H1 (cell line): Measurements from ENCODE around the gene GALT. TPM values are rescaled to one million over a fixed set of nuclear protein-coding genes. Genes with fewer than 3 reads are reported as not detected.
A peak's percentile ranks its signal among the peaks of the same experiment; 100 is the strongest.

ENCODE experiments used
- CTCF ChIA-PET: fragments of 300-600 bp; sonication (Branson Sonifier 250); formaldehyde crosslinking; loops from one replicate; lab custom pipeline; 2021; ENCODE audit not compliant: partially characterized antibody; lab: Charles Lee
- POLR2A ChIA-PET: fragments of 300-600 bp; sonication (Branson Sonifier 250); formaldehyde crosslinking; loops from one replicate; lab custom pipeline; 2021; ENCODE audit warnings: inconsistent platforms; ENCODE audit not compliant: partially characterized antibody; lab: Charles Lee
- DNase-seq, 2 experiments: peaks; one replicate each; pipeline versions ENCODE4 v3.0.0 to v3.0.0-alpha.2; 2010 to 2022; ENCODE audit warnings: low spot score in 2 of 2, low read depth in 1 of 2, mixed read lengths in 1 of 2
- FAIRE-seq: peaks from 2 replicates; lab custom pipeline; 2011; peaks lifted over from hg19 to GRCh38; lab: Jason Lieb, UNC
- H2AFZ ChIP-seq: 2 replicates; pipeline ENCODE4 v1.8.1; 2012; ENCODE audit warnings: low read length, inconsistent platforms
- H2AK5ac ChIP-seq: 2 replicates; pipeline ENCODE4 v1.6.1; 2013; ENCODE audit warnings: low read depth, low read length
- H2BK120ac ChIP-seq: replicated peaks from 2 replicates; pipeline ENCODE3; 2013; ENCODE audit warnings: low read depth, low read length, inconsistent platforms
- H2BK12ac ChIP-seq: 2 replicates; pipeline ENCODE4 v1.6.1; 2013; ENCODE audit warnings: low read depth, low read length
- H2BK15ac ChIP-seq: 2 replicates; pipeline ENCODE4 v1.6.1; 2013; ENCODE audit warnings: low read length
- H2BK20ac ChIP-seq: 2 replicates; pipeline ENCODE4 v1.6.1; 2013; ENCODE audit warnings: low read length
- H2BK5ac ChIP-seq: 2 replicates; pipeline ENCODE4 v1.6.1; 2013; ENCODE audit warnings: low read depth, low read length
- H3K14ac ChIP-seq: 2 replicates; pipeline ENCODE4 v1.6.1; 2013; ENCODE audit warnings: inconsistent platforms; ENCODE audit not compliant: insufficient read length
- H3K18ac ChIP-seq: 2 replicates; pipeline ENCODE4 v1.6.1; 2013; ENCODE audit warnings: low read length; ENCODE audit errors: extremely low read depth
- H3K23ac ChIP-seq: 2 replicates; pipeline ENCODE4 v1.6.1; 2013; ENCODE audit warnings: inconsistent platforms; ENCODE audit not compliant: insufficient read length
- H3K23me2 ChIP-seq: 2 replicates; pipeline ENCODE4 v1.6.1; 2013; ENCODE audit warnings: low read depth, low read length
- H3K27ac ChIP-seq: 2 replicates; pipeline ENCODE4 v1.6.1; 2011; ENCODE audit warnings: low read depth, low read length, inconsistent platforms
- H3K27me3 ChIP-seq, 4 experiments: replicated peaks in 1 of 4; 1 replicate in 1 of 4; 2 replicates in 3 of 4; pipeline versions ENCODE4 v1.6.1 to v1.8.1; 2011 to 2013; ENCODE audit warnings: low read length in 3 of 4, mild to moderate bottlenecking in 3 of 4, inconsistent platforms in 2 of 4, mixed read lengths in 2 of 4, moderate library complexity in 1 of 4; ENCODE audit not compliant: control insufficient read depth in 3 of 4, insufficient read depth in 3 of 4; ENCODE audit errors: extremely low read depth in 1 of 4
- H3K36me3 ChIP-seq, 4 experiments: 2 replicates each; pipeline versions ENCODE4 v1.6.1 to v1.8.1; 2011 to 2013; ENCODE audit warnings: mild to moderate bottlenecking in 4 of 4, low read length in 3 of 4, moderate library complexity in 2 of 4, control low read depth in 1 of 4, inconsistent platforms in 1 of 4; ENCODE audit not compliant: insufficient read depth in 4 of 4, control insufficient read depth in 2 of 4
- H3K4ac ChIP-seq: replicated peaks from 2 replicates; pipeline ENCODE3; 2013; ENCODE audit warnings: low read length, low read depth, mixed read lengths, inconsistent platforms; ENCODE audit not compliant: insufficient read length
- H3K4me1 ChIP-seq, 4 experiments: replicated peaks in 1 of 4; 1 replicate in 1 of 4; 2 replicates in 3 of 4; pipeline versions ENCODE4 v1.6.1 to v1.8.1; 2011 to 2013; ENCODE audit warnings: low read length in 3 of 4, inconsistent platforms in 2 of 4, mixed read lengths in 1 of 4; ENCODE audit not compliant: insufficient read depth in 4 of 4, control insufficient read depth in 3 of 4
- H3K4me2 ChIP-seq, 2 experiments: 2 replicates each; pipeline versions ENCODE4 v1.6.1 to v1.8.1; 2011 to 2013; ENCODE audit warnings: low read depth in 2 of 2, low read length in 2 of 2, control low read depth in 1 of 2, inconsistent platforms in 1 of 2, mild to moderate bottlenecking in 1 of 2; ENCODE audit not compliant: insufficient read depth in 1 of 2
- H3K4me3 ChIP-seq, 4 experiments: fragments of 200-600, 300-600 bp in 1 of 4; sonication (generic), shearing (Covaris generic), sonication (Bioruptor Twin) in 1 of 4; 2 replicates each; pipeline versions ENCODE4 v1.5.1 to v1.8.1; 2011 to 2016; ENCODE audit warnings: low read length in 4 of 4, low read depth in 3 of 4, control low read depth in 2 of 4, inconsistent platforms in 2 of 4, mild to moderate bottlenecking in 2 of 4, mixed read lengths in 1 of 4, moderate library complexity in 1 of 4; ENCODE audit not compliant: insufficient read depth in 2 of 4; ENCODE audit errors: extremely low read depth in 1 of 4
- H3K56ac ChIP-seq: replicated peaks from 2 replicates; pipeline ENCODE3; 2013; ENCODE audit warnings: low read depth, mild to moderate bottlenecking, mixed read lengths, low read length, inconsistent platforms; ENCODE audit not compliant: insufficient read length
- H3K79me1 ChIP-seq: 2 replicates; pipeline ENCODE4 v1.6.1; 2013; ENCODE audit warnings: low read depth, low read length, control low read depth
- H3K79me2 ChIP-seq, 2 experiments: 2 replicates each; pipeline versions ENCODE4 v1.6.1 to v1.8.1; 2012 to 2013; ENCODE audit warnings: low read length in 2 of 2, mild to moderate bottlenecking in 2 of 2, inconsistent platforms in 1 of 2; ENCODE audit not compliant: insufficient read depth in 2 of 2, control insufficient read depth in 1 of 2
- H3K9ac ChIP-seq, 4 experiments: replicated peaks in 1 of 4; 1 replicate in 1 of 4; 2 replicates in 3 of 4; pipeline versions ENCODE4 v1.6.1 to v1.8.1; 2011 to 2013; ENCODE audit warnings: low read depth in 3 of 4, low read length in 3 of 4, control low read depth in 2 of 4, mild to moderate bottlenecking in 2 of 4, moderate library complexity in 2 of 4, inconsistent platforms in 1 of 4; ENCODE audit errors: extremely low read depth in 1 of 4
- H3K9me3 ChIP-seq, 2 experiments: 2 replicates each; pipeline versions ENCODE4 v1.6.1 to v1.8.1; 2012 to 2013; ENCODE audit warnings: mild to moderate bottlenecking in 2 of 2, moderate library complexity in 2 of 2, control low read depth in 1 of 2, inconsistent platforms in 1 of 2, low read depth in 1 of 2, low read length in 1 of 2, mixed read lengths in 1 of 2; ENCODE audit not compliant: insufficient read depth in 2 of 2
- H4K20me1 ChIP-seq, 2 experiments: replicated peaks in 1 of 2; 2 replicates each; pipeline versions ENCODE3 to v1.8.1; 2011 to 2013; ENCODE audit warnings: inconsistent platforms in 2 of 2, low read length in 2 of 2, mild to moderate bottlenecking in 1 of 2; ENCODE audit not compliant: insufficient read depth in 2 of 2, control insufficient read depth in 1 of 2
- H4K5ac ChIP-seq: 2 replicates; pipeline ENCODE4 v1.6.1; 2013; ENCODE audit warnings: low read length, low read depth, mixed read lengths, inconsistent platforms; ENCODE audit not compliant: insufficient read length
- H4K8ac ChIP-seq: 2 replicates; pipeline ENCODE4 v1.8.0; 2013; ENCODE audit warnings: mild to moderate bottlenecking, moderate library complexity, low read length, inconsistent platforms; ENCODE audit not compliant: insufficient read depth; ENCODE audit errors: extremely low read depth
- H4K91ac ChIP-seq: replicated peaks from 2 replicates; pipeline ENCODE3; 2013; ENCODE audit warnings: low read length, mixed read lengths, inconsistent platforms; ENCODE audit not compliant: insufficient read length
- SUZ12 ChIP-seq: fragments of 200-600 bp; sonication (generic); IDR thresholded peaks from 2 replicates; pipeline ENCODE4 v1.6.1; 2012; ENCODE audit warnings: mild to moderate bottlenecking, inconsistent platforms, low read length, moderate library complexity, mixed read lengths
- WGBS, 2 experiments: shearing (Covaris generic) in 1 of 2; methylation state at CpG; one replicate each; pipeline versions ENCODE4 v1.1.6 to v1.1.7; 2013 to 2015; ENCODE audit warnings: low lambda C conversion rate in 2 of 2, mixed read lengths in 2 of 2, inconsistent platforms in 1 of 2, low coverage in 1 of 2, missing lambda C conversion rate in 1 of 2; ENCODE audit not compliant: insufficient replicate concordance in 2 of 2, insufficient coverage in 1 of 2, insufficient read length in 1 of 2; ENCODE audit errors: extremely low coverage in 1 of 2, missing lambda C conversion rate in 1 of 2; 5-methylcytosine and 5-hydroxymethylcytosine counted together
- polyA plus RNA-seq, 7 experiments: library from polyadenylated mRNA; depleted of rRNA in 3 of 7; stranded (reverse) in 5 of 7; unstranded in 2 of 7; fragments of >200 nt in 5 of 7; fragments of 200-250 nt in 2 of 7; gene quantifications; 1 replicate in 5 of 7; 2 replicates in 1 of 7; 4 replicates in 1 of 7; pipeline versions ENCODE4 v1.2.1 to v1.2.3, GENCODE V29; 2011 to 2013; ENCODE audit warnings: missing spikeins in 2 of 7, mixed read lengths in 2 of 7
- total RNA-seq: library from RNA; stranded (reverse); fragmentation: NEBNext Ultra II Directional; extraction: Animal tissue kit (Norgen Biotek cat#: 25700); gene quantifications from 2 replicates; pipeline ENCODE4 v1.2.1, GENCODE V29; 2021

The GALT gene
- total and polyA plus RNA-seq, 2 of the 8 experiments (the other 6 are each of a cell fraction or from before 2014, with no cell fraction given): 21.9 to 50.6 TPM

GRCh38 chr9:34629491-34629808 is 17.0 kb upstream of the GALT start:
- H3K9me3 ChIP-seq: no peaks in the 10 kb centered on the region
- H3K27ac ChIP-seq: no peak overlapping the region
- no peak overlapping the region for H2AK5ac ChIP-seq
- no peaks in the 10 kb centered on the region for H3K79me1 ChIP-seq
- H4K8ac ChIP-seq: peak overlapping the region; percentile 69; the same call in 1 of the 2 replicates
- H3K36me3 ChIP-seq: no peaks in the 10 kb centered on the region; a peak in 1 of 8 replicates
- no peak for FAIRE-seq
- H4K91ac ChIP-seq: no peak overlapping the region
- H3K4me1 ChIP-seq: peaks cover 0 to 16% (median 5%) of the 10 kb centered on the region in 4 experiments; a peak in 6 of 7 replicates
- ChIA-PET POLR2A (interaction anchor here (0.8 to 11.3 kb wide), 4 partner anchors 9 to 37 kb away, joined by 3 to 127 read pairs (median 3); partner anchors contain the start of genes GALT, IL11RA and RPP25L), CTCF (interaction anchor here (0.6 to 18.5 kb wide), 10 partner anchors 8 to 296 kb away, joined by 3 to 401 read pairs (median 4); partner anchors contain the start of genes DCTN3, RPP25L and SIGMAR1)
- DNase-seq: no peak
- WGBS, 2 experiments: 50% methylated on average over 5 of the region's 5 CpGs; no CpG with 5 or more reads in 1 of the 2 experiments
- H4K5ac ChIP-seq: no peak overlapping the region
- no peak overlapping the region for H3K18ac ChIP-seq
- H3K23ac ChIP-seq: no peak overlapping the region
- H2AFZ ChIP-seq: no peak overlapping the region
- H4K20me1 ChIP-seq: peaks cover 0 to 6% of the 10 kb centered on the region in 2 experiments
- no peak overlapping the region for H3K4ac ChIP-seq
- no peak overlapping the region for H2BK20ac ChIP-seq
- H3K56ac ChIP-seq: no peak overlapping the region
- no peak overlapping the region for H3K14ac ChIP-seq
- H3K9ac ChIP-seq: no peak overlapping the region
- H2BK12ac ChIP-seq: 0 out of 2 replicates have a peak overlapping the region, but pooled peaks have one; percentile 71
- peaks cover 53 to 69% (median 68%) of the 10 kb centered on the region in 4 experiments for H3K27me3 ChIP-seq
- no peaks in the 10 kb centered on the region for H3K79me2 ChIP-seq
- no peak overlapping the region for H2BK120ac ChIP-seq
- H2BK5ac ChIP-seq: no peak overlapping the region
- H3K4me3 ChIP-seq: peak overlapping the region; percentile 9 to 59 (median 36); a peak in 7 of 8 replicates
- peak overlapping the region; percentile 62 to 87 for H3K4me2 ChIP-seq
- peaks cover 9% of the 10 kb centered on the region for H3K23me2 ChIP-seq
- 0 out of 2 replicates have a peak overlapping the region, but pooled peaks have one; percentile 20 for H2BK15ac ChIP-seq
- TF ChIP-seq SUZ12: peak; percentile 6; the same call in 1 of the 2 replicates
